ENCODE results near the gene KANK4. TPM values are rescaled to one million over a fixed set of nuclear protein-coding genes. Genes with fewer than 3 reads are reported as not detected.

Gene KANK4
- total RNA-seq, 1 donor from 2014 or later, result not detected

GRCh38 chr1:62362061-62362917 is 43.1 kb upstream of the KANK4 start:
- ATAC-seq (ENCODE audit: low read depth) (no peak), DNase-seq (no peak)
- H3K9me3 Mint-ChIP-seq, result peaks cover 8% of the 10 kb centered on the region
- no peaks in the 10 kb centered on the region for H3K36me3 Mint-ChIP-seq (ENCODE audit: low read depth)
- POLR2A ChIA-PET, result no interaction called here
- CTCF ChIA-PET, result no interaction called here
- H3K4me3 Mint-ChIP-seq, result no peak overlapping the region
- TF ChIP-seq CTCF (IDR thresholded peaks at IDR 0.05), result no peak
- intact Hi-C loops (cut with micrococcal nuclease), result no loop called here
- H3K27me3 Mint-ChIP-seq, result peaks cover 1% of the 10 kb centered on the region
- no peak overlapping the region for H3K27ac Mint-ChIP-seq
- no peaks in the 10 kb centered on the region for H3K4me1 Mint-ChIP-seq

- ChIA-PET CTCF (no interaction called here), POLR2A (no interaction called here)
- no peaks in the 10 kb centered on the region for H3K36me3 Mint-ChIP-seq (ENCODE audit: low read depth)
- no peak overlapping the region for H3K27ac Mint-ChIP-seq
- H3K4me3 Mint-ChIP-seq, result no peak overlapping the region
- peaks cover 1% of the 10 kb centered on the region for H3K27me3 Mint-ChIP-seq
- H3K4me1 Mint-ChIP-seq, result no peaks in the 10 kb centered on the region
- intact Hi-C loops (cut with micrococcal nuclease), result no loop called here
- TF ChIP-seq CTCF (IDR thresholded peaks at IDR 0.05), result no peak
- peaks cover 4% of the 10 kb centered on the region for H3K9me3 Mint-ChIP-seq
- ATAC-seq (ENCODE audit: low read depth) (no peak), DNase-seq (no peak)
Observed at GRCh38 chr1:62361431-62361830, 42.2 kb upstream of the KANK4 start.

- intact Hi-C loops (cut with micrococcal nuclease), result no loop called here
- no peaks in the 10 kb centered on the region for H3K4me1 Mint-ChIP-seq
- ChIA-PET POLR2A (no interaction called here), CTCF (no interaction called here)
- no peak for DNase-seq
- H3K36me3 Mint-ChIP-seq (ENCODE audit: low read depth), result no peaks in the 10 kb centered on the region
- no peak for ATAC-seq (ENCODE audit: low read depth)
- no peaks in the 10 kb centered on the region for H3K27me3 Mint-ChIP-seq
- peaks cover 2% of the 10 kb centered on the region for H3K9me3 Mint-ChIP-seq
- H3K4me3 Mint-ChIP-seq, result no peak overlapping the region
- no peak overlapping the region for H3K27ac Mint-ChIP-seq
- TF ChIP-seq CTCF (IDR thresholded peaks at IDR 0.05), result no peak
Observed at GRCh38 chr1:62358665-62359373, 39.6 kb upstream of the KANK4 start.

GRCh38 chr1:62357916-62358315 is 38.7 kb upstream of the KANK4 start:
- no peak for DNase-seq
- Mint-ChIP-seq H3K4me3 (no peak overlapping the region), H3K27me3 (no peaks in the 10 kb centered on the region), H3K27ac (no peak overlapping the region), H3K36me3 (ENCODE audit: low read depth) (no peaks in the 10 kb centered on the region), H3K9me3 (no peaks in the 10 kb centered on the region), H3K4me1 (no peaks in the 10 kb centered on the region)
- CTCF ChIA-PET, result no interaction called here
- TF ChIP-seq CTCF (IDR thresholded peaks at IDR 0.05), result no peak
- ATAC-seq (ENCODE audit: low read depth), result no peak
- POLR2A ChIA-PET, result no interaction called here
- intact Hi-C loops (cut with micrococcal nuclease), result no loop called here

GRCh38 chr1:62356257-62356835 is 37.1 kb upstream of the KANK4 start:
- intact Hi-C loops (cut with micrococcal nuclease), result no loop called here
- POLR2A ChIA-PET, result no interaction called here
- no peaks in the 10 kb centered on the region for H3K9me3 Mint-ChIP-seq

More at GRCh38 chr1:62356257-62356835, 37.1 kb upstream of the KANK4 start:
- CTCF ChIA-PET, result no interaction called here
- Mint-ChIP-seq H3K4me3 (no peak overlapping the region), H3K27ac (no peak overlapping the region), H3K4me1 (no peaks in the 10 kb centered on the region), H3K36me3 (ENCODE audit: low read depth) (no peaks in the 10 kb centered on the region), H3K27me3 (no peaks in the 10 kb centered on the region)
- no peak for ATAC-seq (ENCODE audit: low read depth)
- no peak for DNase-seq
- TF ChIP-seq CTCF (IDR thresholded peaks at IDR 0.05), result no peak
